ENCODE measurements around the gene NUP210L. TPM values are rescaled to one million over a fixed set of nuclear protein-coding genes. Genes with fewer than 3 reads are reported as not detected.

The NUP210L gene
- total and polyA plus RNA-seq, 4 donors: 0.08 TPM; not detected in 3

DNA sequence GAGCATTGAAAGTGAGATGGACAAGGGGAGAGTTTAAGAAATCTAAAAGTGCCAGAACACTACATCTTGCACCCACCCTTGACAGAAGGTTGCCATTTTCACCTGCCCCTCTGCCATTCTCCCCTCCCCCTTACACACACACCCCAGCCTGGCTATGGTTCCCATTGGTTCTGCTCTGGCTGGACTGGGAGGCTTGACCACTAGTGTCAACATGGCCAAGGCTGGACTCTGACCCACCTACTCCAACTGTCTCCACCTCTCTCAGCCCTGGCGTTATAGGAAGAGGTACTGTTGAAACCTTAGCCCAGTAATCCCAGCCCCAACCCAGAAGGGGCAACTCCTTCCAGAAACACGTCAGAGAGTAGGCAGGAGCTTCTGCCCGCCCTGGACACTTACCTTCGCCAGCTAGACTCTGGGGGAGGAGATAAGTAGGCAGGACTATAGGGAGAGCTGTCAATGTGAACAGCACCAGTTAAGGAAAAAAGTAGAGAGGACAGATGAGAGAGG, 201.0 kb downstream of the NUP210L start:
- no peaks in the 10 kb centered on the region for H3K9me3 ChIP-seq (ENCODE audit: control insufficient read depth in 4 of 4, low read length in 3 of 4)
- H3K9ac ChIP-seq (ENCODE audit: low read depth in 1 of 2, low read length in 2 of 2): peak overlapping the region; percentile 20 to 39
- H3K36me3 ChIP-seq (ENCODE audit: control insufficient read depth in 4 of 4, insufficient read depth in 3 of 4, low read depth in 1 of 4, low read length in 3 of 4): peaks cover 9 to 32% (median 24%) of the 10 kb centered on the region in 4 donors
- 42% methylated on average over 4 of the region's 4 CpGs for WGBS
- H3K4me1 ChIP-seq (ENCODE audit: control insufficient read depth in 4 of 4, insufficient read depth in 4 of 4, low read length in 3 of 4): peaks cover 10 to 49% (median 43%) of the 10 kb centered on the region in 4 donors
- DNase-seq (ENCODE audit: low spot score): peak; percentile 55
- H3K27ac ChIP-seq (ENCODE audit: low read depth in 1 of 2, low read length in 2 of 2): peak overlapping the region; percentile 48 to 55
- peak; percentile 95 for TF ChIP-seq YY1 (IDR thresholded peaks at IDR 0.05)
- TF ChIP-seq RXRA (IDR thresholded peaks at IDR 0.05): peak; percentile 88 to 91
- TF ChIP-seq HNF4A (conservative IDR thresholded peaks at IDR 0.05): peak; percentile 97 to 98
- peak; percentile 99 for TF ChIP-seq SP1 (IDR thresholded peaks at IDR 0.05)
- TF ChIP-seq HNF4G (IDR thresholded peaks at IDR 0.05): peak; percentile 94
- TF ChIP-seq NR2F2 (IDR thresholded peaks at IDR 0.05): no peak
- TF ChIP-seq, protein P1, sequence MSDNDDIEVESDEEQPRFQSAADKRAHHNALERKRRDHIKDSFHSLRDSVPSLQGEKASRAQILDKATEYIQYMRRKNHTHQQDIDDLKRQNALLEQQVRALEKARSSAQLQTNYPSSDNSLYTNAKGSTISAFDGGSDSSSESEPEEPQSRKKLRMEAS (IDR thresholded peaks at IDR 0.05): peak; percentile 46
- peak in 1 of 2 donors; percentile 59 for TF ChIP-seq GABPA (IDR thresholded peaks at IDR 0.05 in 1 of 2, conservative IDR thresholded peaks at IDR 0.05 in 1 of 2)
- TF ChIP-seq EGR1 (IDR thresholded peaks at IDR 0.05; ENCODE audit: low read depth in 2 of 2): no peak
- peak; percentile 85 to 86 for TF ChIP-seq JUND (IDR thresholded peaks at IDR 0.05)
- TF ChIP-seq, protein P2, sequence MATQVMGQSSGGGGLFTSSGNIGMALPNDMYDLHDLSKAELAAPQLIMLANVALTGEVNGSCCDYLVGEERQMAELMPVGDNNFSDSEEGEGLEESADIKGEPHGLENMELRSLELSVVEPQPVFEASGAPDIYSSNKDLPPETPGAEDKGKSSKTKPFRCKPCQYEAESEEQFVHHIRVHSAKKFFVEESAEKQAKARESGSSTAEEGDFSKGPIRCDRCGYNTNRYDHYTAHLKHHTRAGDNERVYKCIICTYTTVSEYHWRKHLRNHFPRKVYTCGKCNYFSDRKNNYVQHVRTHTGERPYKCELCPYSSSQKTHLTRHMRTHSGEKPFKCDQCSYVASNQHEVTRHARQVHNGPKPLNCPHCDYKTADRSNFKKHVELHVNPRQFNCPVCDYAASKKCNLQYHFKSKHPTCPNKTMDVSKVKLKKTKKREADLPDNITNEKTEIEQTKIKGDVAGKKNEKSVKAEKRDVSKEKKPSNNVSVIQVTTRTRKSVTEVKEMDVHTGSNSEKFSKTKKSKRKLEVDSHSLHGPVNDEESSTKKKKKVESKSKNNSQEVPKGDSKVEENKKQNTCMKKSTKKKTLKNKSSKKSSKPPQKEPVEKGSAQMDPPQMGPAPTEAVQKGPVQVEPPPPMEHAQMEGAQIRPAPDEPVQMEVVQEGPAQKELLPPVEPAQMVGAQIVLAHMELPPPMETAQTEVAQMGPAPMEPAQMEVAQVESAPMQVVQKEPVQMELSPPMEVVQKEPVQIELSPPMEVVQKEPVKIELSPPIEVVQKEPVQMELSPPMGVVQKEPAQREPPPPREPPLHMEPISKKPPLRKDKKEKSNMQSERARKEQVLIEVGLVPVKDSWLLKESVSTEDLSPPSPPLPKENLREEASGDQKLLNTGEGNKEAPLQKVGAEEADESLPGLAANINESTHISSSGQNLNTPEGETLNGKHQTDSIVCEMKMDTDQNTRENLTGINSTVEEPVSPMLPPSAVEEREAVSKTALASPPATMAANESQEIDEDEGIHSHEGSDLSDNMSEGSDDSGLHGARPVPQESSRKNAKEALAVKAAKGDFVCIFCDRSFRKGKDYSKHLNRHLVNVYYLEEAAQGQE (IDR thresholded peaks at IDR 0.05): peak; percentile 90
- TF ChIP-seq RAD21 (IDR thresholded peaks at IDR 0.05): peak; percentile 32 to 62
- TF ChIP-seq, protein P3, sequence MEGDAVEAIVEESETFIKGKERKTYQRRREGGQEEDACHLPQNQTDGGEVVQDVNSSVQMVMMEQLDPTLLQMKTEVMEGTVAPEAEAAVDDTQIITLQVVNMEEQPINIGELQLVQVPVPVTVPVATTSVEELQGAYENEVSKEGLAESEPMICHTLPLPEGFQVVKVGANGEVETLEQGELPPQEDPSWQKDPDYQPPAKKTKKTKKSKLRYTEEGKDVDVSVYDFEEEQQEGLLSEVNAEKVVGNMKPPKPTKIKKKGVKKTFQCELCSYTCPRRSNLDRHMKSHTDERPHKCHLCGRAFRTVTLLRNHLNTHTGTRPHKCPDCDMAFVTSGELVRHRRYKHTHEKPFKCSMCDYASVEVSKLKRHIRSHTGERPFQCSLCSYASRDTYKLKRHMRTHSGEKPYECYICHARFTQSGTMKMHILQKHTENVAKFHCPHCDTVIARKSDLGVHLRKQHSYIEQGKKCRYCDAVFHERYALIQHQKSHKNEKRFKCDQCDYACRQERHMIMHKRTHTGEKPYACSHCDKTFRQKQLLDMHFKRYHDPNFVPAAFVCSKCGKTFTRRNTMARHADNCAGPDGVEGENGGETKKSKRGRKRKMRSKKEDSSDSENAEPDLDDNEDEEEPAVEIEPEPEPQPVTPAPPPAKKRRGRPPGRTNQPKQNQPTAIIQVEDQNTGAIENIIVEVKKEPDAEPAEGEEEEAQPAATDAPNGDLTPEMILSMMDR (IDR thresholded peaks at IDR 0.05; ENCODE audit: low read depth, low read length, missing input control): no peak
- peak; percentile 99 for TF ChIP-seq FOXA2 (IDR thresholded peaks at IDR 0.05)
- peak; percentile 85 for TF ChIP-seq TAF1 (conservative IDR thresholded peaks at IDR 0.05)
- TF ChIP-seq, protein P4, sequence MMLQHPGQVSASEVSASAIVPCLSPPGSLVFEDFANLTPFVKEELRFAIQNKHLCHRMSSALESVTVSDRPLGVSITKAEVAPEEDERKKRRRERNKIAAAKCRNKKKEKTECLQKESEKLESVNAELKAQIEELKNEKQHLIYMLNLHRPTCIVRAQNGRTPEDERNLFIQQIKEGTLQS (IDR thresholded peaks at IDR 0.05): no peak
- peak; percentile 98 for TF ChIP-seq FOXA1 (IDR thresholded peaks at IDR 0.05)
- TF ChIP-seq, protein P5, sequence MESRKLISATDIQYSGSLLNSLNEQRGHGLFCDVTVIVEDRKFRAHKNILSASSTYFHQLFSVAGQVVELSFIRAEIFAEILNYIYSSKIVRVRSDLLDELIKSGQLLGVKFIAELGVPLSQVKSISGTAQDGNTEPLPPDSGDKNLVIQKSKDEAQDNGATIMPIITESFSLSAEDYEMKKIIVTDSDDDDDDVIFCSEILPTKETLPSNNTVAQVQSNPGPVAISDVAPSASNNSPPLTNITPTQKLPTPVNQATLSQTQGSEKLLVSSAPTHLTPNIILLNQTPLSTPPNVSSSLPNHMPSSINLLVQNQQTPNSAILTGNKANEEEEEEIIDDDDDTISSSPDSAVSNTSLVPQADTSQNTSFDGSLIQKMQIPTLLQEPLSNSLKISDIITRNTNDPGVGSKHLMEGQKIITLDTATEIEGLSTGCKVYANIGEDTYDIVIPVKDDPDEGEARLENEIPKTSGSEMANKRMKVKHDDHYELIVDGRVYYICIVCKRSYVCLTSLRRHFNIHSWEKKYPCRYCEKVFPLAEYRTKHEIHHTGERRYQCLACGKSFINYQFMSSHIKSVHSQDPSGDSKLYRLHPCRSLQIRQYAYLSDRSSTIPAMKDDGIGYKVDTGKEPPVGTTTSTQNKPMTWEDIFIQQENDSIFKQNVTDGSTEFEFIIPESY (IDR thresholded peaks at IDR 0.05): peak; percentile 75
- H3K27me3 ChIP-seq (ENCODE audit: control insufficient read depth in 4 of 4, insufficient read depth in 4 of 4, low read length in 3 of 4): no peaks in the 10 kb centered on the region
- H3K4me3 ChIP-seq (ENCODE audit: low read depth in 1 of 3, low read length in 3 of 3): no peak overlapping the region

All from liver (tissue), 9 donors.